GM23248 (cell line): ENCODE results near the gene LGALS8. TPM values are rescaled to one million over a fixed set of nuclear protein-coding genes. Genes with fewer than 3 reads are reported as not detected.

ENCODE experiments used
- DNase-seq: peaks from one replicate; pipeline ENCODE4 v3.0.0-alpha.2; 2015
- H2AFZ ChIP-seq: fragments of 200-600 bp; sonication (generic); 2 replicates; pipeline ENCODE4 v1.6.1; 2016; ENCODE audit warnings: antibody characterized with exemption
- H3F3A ChIP-seq: fragments of 200-600 bp; sonication (generic); 2 replicates; pipeline ENCODE4 v1.6.1; 2016; ENCODE audit warnings: mild to moderate bottlenecking, antibody characterized with exemption, mixed run types; ENCODE audit not compliant: insufficient read depth
- H3K27ac ChIP-seq: fragments of 200-600 bp; sonication (generic); 2 replicates; pipeline ENCODE4 v1.5.1; 2016; ENCODE audit warnings: mild to moderate bottlenecking
- H3K27me3 ChIP-seq: fragments of 200-600 bp; sonication (generic); replicated peaks from 2 replicates; pipeline ENCODE4 v1.6.1; 2016; ENCODE audit warnings: mild to moderate bottlenecking; ENCODE audit not compliant: insufficient read depth
- H3K36me3 ChIP-seq: fragments of 200-600 bp; sonication (generic); 2 replicates; pipeline ENCODE4 v1.6.1; 2016; ENCODE audit warnings: low read depth, mild to moderate bottlenecking
- H3K4me1 ChIP-seq: fragments of 200-600 bp; sonication (generic); 2 replicates; pipeline ENCODE4 v1.6.1; 2016; ENCODE audit warnings: mild to moderate bottlenecking; ENCODE audit not compliant: insufficient read depth
- H3K4me2 ChIP-seq: fragments of 200-600 bp; sonication (generic); one replicate; pipeline ENCODE4 v1.6.1; 2016; ENCODE audit warnings: mild to moderate bottlenecking; ENCODE audit not compliant: unreplicated experiment
- H3K4me3 ChIP-seq: fragments of 200-600 bp; sonication (generic); 2 replicates; pipeline ENCODE4 v1.5.1; 2016; ENCODE audit warnings: mild to moderate bottlenecking
- H3K79me2 ChIP-seq: fragments of 200-600 bp; sonication (generic); 2 replicates; pipeline ENCODE4 v1.6.1; 2016; ENCODE audit warnings: mild to moderate bottlenecking; ENCODE audit not compliant: insufficient read depth
- H3K9ac ChIP-seq: fragments of 200-600 bp; sonication (generic); 2 replicates; pipeline ENCODE4 v1.6.1; 2016; ENCODE audit warnings: mild to moderate bottlenecking
- H3K9me2 ChIP-seq: fragments of 200-600 bp; sonication (generic); 2 replicates; pipeline ENCODE4 v1.6.1; 2016; ENCODE audit warnings: mixed run types, mild to moderate bottlenecking, moderate library complexity; ENCODE audit not compliant: insufficient read depth
- H3K9me3 ChIP-seq: fragments of 200-600 bp; sonication (generic); one replicate; pipeline ENCODE4 v1.6.1; 2017; ENCODE audit warnings: low read depth
- H4K20me1 ChIP-seq: fragments of 200-600 bp; sonication (generic); 2 replicates; pipeline ENCODE4 v1.6.0; 2016; ENCODE audit not compliant: insufficient read depth
- EZH2 ChIP-seq: fragments of 200-600 bp; sonication (generic); IDR thresholded peaks from 2 replicates; pipeline ENCODE4 v1.6.1; 2018; ENCODE audit warnings: antibody characterized with exemption, mild to moderate bottlenecking; ENCODE audit not compliant: insufficient read depth, poor library complexity, severe bottlenecking
- EZH2phosphoT487 ChIP-seq: fragments of 200-600 bp; sonication (generic); IDR thresholded peaks from 2 replicates; pipeline ENCODE4 v1.6.1; 2018; ENCODE audit warnings: antibody characterized with exemption, moderate library complexity, mild to moderate bottlenecking, low read depth; ENCODE audit not compliant: insufficient read depth
- WGBS, 2 experiments: methylation state at CpG; one replicate each; pipeline ENCODE4 v1.1.6; 2015 to 2017; ENCODE audit warnings: low lambda C conversion rate in 2 of 2, low coverage in 1 of 2; ENCODE audit errors: missing lambda C conversion rate in 2 of 2; 5-methylcytosine and 5-hydroxymethylcytosine counted together
- in situ Hi-C: fragments of 300-500 bp; cut with MboI; formaldehyde crosslinking; loops from 2 replicates; pipeline ENCODE4 v1.15.0; 2020
- polyA plus RNA-seq: library from polyadenylated mRNA; unstranded; fragments of >200 nt; fragmentation: Nextera tagmentation; extraction: Ambion mirVana; gene quantifications from 2 replicates; pipeline ENCODE4 v1.2.1, GENCODE V29; 2016
- total RNA-seq: library from RNA; depleted of rRNA; stranded (reverse); fragments of >200 nt; shearing (Covaris generic); gene quantifications from 2 replicates; pipeline ENCODE4 v1.2.3, GENCODE V29; 2014

LGALS8 gene
- total and polyA plus RNA-seq, 2 experiments from 2014 or later = 43.3 to 68.6 TPM

GRCh38 chr1:236507022-236507700, 16.6 kb upstream of the LGALS8 start:
- Histone ChIP-seq H3K9me2 (no peaks in the 10 kb centered on the region), H3K4me3 (no peak overlapping the region), H3K4me1 (peaks cover 21% of the 10 kb centered on the region), H2AFZ (no peak overlapping the region), H3K9me3 (no peaks in the 10 kb centered on the region), H4K20me1 (no peaks in the 10 kb centered on the region), H3F3A (peaks cover 5% of the 10 kb centered on the region), H3K36me3 (no peaks in the 10 kb centered on the region), H3K27me3 (no peaks in the 10 kb centered on the region), H3K4me2 (no peak overlapping the region), H3K79me2 (no peaks in the 10 kb centered on the region), H3K9ac (no peak overlapping the region), H3K27ac (no peak overlapping the region)
- whole genome bisulfite sequencing, 2 experiments = 57 to 65% methylated on average over 3 to 5 of the region's 5 CpGs
- in situ Hi-C loops = no loop called here
- peak; percentile 52 for DNase-seq
- no peak for TF ChIP-seq EZH2phosphoT487
- TF ChIP-seq EZH2 = no peak

DNA sequence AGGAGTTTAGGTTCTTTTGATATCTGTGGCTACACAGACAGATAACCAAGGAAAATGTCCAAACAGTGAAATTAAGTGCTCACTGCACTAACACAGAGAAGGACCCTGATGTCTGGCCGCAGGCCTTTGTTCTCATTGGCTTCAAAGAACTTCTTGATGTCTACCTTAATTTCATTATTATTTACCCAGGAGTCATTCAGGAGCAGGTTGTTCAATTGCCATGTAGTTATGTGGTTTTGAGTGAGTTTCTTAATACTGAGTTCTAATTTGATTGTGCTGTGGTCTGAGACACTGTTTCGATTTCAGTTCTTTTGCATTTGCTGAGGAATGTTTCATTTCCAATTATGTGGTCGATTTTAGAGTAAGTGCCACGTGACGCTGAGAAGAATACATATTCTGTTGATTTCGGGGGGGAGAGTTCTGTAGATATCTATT, 15.2 kb upstream of the LGALS8 start:
- peaks cover 10% of the 10 kb centered on the region for H3K4me1 ChIP-seq
- peaks cover 5% of the 10 kb centered on the region for H3F3A ChIP-seq
- no peaks in the 10 kb centered on the region for H4K20me1 ChIP-seq
- no peak overlapping the region for H3K4me3 ChIP-seq
- no peaks in the 10 kb centered on the region for H3K79me2 ChIP-seq
- no peaks in the 10 kb centered on the region for H3K27me3 ChIP-seq
- H3K27ac ChIP-seq = no peak overlapping the region
- no peaks in the 10 kb centered on the region for H3K36me3 ChIP-seq
- WGBS, 2 experiments = 77 to 78% methylated on average over 6 of the region's 6 CpGs
- H3K9me2 ChIP-seq = no peaks in the 10 kb centered on the region
- no peak overlapping the region for H2AFZ ChIP-seq
- H3K9me3 ChIP-seq = no peaks in the 10 kb centered on the region
- in situ Hi-C loops = no loop called here
- TF ChIP-seq EZH2 = no peak
- TF ChIP-seq EZH2phosphoT487 = no peak
- H3K4me2 ChIP-seq = no peak overlapping the region
- no peak for DNase-seq
- no peak overlapping the region for H3K9ac ChIP-seq

GRCh38 chr1:236509203-236509602, 14.6 kb upstream of the LGALS8 start:
- H2AFZ ChIP-seq = no peak overlapping the region
- 83 to 95% methylated on average over 1 of the region's 1 CpG for WGBS, 2 experiments
- no peak overlapping the region for H3K9ac ChIP-seq
- H3K4me3 ChIP-seq = no peak overlapping the region
- H3K27me3 ChIP-seq = no peaks in the 10 kb centered on the region
- H3K27ac ChIP-seq = no peak overlapping the region
- TF ChIP-seq EZH2phosphoT487 = no peak
- no peak for TF ChIP-seq EZH2
- H3K4me1 ChIP-seq = peaks cover 10% of the 10 kb centered on the region
- H3F3A ChIP-seq = peaks cover 5% of the 10 kb centered on the region
- no peaks in the 10 kb centered on the region for H3K9me2 ChIP-seq
- no peaks in the 10 kb centered on the region for H3K9me3 ChIP-seq
- H3K79me2 ChIP-seq = no peaks in the 10 kb centered on the region
- H3K36me3 ChIP-seq = no peaks in the 10 kb centered on the region
- no peaks in the 10 kb centered on the region for H4K20me1 ChIP-seq
- no peak overlapping the region for H3K4me2 ChIP-seq
- in situ Hi-C loops = no loop called here
- DNase-seq = no peak

DNA sequence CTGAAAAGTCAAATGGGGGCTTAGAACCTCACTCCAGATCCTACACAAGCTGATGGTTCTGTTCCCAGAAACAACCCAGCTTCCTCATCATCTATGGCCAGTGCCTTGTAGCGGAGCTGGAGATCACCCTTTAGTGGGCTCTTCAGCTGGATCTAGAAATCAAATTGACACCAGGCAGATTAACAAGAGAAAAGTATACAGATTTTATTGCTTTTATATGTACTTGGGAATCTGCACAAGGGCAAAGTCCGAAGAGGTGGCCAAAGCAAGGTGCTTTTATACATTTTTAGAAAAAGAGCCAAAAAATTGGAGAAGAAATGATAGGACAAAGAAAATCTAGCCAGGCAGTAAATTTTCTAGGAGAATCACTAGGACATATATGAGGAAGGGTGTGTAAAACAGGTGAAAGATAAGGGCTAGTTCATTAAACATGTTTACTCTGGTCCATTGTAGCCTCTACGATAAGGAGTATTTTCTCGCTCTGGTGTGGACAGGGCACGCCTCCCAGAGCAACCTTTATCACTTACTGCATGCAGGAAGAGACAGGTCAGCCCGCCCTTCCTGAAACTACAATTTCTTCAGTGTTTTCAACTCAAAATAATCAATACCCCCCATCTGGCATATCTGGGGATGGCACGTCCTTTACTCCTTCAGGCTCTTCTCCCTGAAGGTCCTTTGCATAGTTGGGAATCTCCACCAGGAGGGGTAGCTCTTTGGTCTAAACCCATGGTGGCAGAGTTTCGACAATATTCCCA, 14.0 kb upstream of the LGALS8 start:
- Histone ChIP-seq H3K9me3 (no peaks in the 10 kb centered on the region), H3K36me3 (no peaks in the 10 kb centered on the region), H3K27ac (no peak overlapping the region), H3F3A (peaks cover 5% of the 10 kb centered on the region), H2AFZ (no peak overlapping the region), H3K4me1 (peaks cover 10% of the 10 kb centered on the region), H4K20me1 (no peaks in the 10 kb centered on the region), H3K9me2 (no peaks in the 10 kb centered on the region), H3K4me3 (no peak overlapping the region), H3K4me2 (no peak overlapping the region), H3K79me2 (no peaks in the 10 kb centered on the region), H3K27me3 (no peaks in the 10 kb centered on the region), H3K9ac (no peak overlapping the region)
- DNase-seq = no peak
- TF ChIP-seq EZH2 = no peak
- no peak for TF ChIP-seq EZH2phosphoT487
- whole genome bisulfite sequencing, 2 experiments = 70 to 72% methylated on average over 8 of the region's 8 CpGs
- in situ Hi-C loops = no loop called here
